ENCODE measurements around the gene TEX28.
"Not testable (repeated sequence)": the region's sequence is repeated elsewhere in the genome, so short reads cannot be mapped to it uniquely, and the experiment has no call there.

DNA sequence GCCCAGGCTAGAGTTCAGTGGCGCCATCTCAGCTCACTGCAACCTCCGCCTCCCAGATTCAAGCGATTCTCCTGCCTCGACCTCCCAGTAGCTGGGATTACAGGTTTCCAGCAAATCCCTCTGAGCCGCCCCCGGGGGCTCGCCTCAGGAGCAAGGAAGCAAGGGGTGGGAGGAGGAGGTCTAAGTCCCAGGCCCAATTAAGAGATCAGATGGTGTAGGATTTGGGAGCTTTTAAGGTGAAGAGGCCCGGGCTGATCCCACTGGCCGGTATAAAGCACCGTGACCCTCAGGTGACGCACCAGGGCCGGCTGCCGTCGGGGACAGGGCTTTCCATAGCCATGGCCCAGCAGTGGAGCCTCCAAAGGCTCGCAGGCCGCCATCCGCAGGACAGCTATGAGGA is 37.6 kb downstream of the TEX28 start, which contains the start of gene OPN1MW3:
- TF ChIP-seq, protein P1, sequence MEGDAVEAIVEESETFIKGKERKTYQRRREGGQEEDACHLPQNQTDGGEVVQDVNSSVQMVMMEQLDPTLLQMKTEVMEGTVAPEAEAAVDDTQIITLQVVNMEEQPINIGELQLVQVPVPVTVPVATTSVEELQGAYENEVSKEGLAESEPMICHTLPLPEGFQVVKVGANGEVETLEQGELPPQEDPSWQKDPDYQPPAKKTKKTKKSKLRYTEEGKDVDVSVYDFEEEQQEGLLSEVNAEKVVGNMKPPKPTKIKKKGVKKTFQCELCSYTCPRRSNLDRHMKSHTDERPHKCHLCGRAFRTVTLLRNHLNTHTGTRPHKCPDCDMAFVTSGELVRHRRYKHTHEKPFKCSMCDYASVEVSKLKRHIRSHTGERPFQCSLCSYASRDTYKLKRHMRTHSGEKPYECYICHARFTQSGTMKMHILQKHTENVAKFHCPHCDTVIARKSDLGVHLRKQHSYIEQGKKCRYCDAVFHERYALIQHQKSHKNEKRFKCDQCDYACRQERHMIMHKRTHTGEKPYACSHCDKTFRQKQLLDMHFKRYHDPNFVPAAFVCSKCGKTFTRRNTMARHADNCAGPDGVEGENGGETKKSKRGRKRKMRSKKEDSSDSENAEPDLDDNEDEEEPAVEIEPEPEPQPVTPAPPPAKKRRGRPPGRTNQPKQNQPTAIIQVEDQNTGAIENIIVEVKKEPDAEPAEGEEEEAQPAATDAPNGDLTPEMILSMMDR (IDR thresholded peaks at IDR 0.05; ENCODE audit: insufficient read depth, low read depth, low read length): not testable (repeated sequence)
- TF ChIP-seq EZH2 (IDR thresholded peaks at IDR 0.05; ENCODE audit: insufficient read depth, low read length): not testable (repeated sequence)

Measured in astrocyte (in vitro differentiated cells and primary cell).